Measurements from ENCODE around the gene CALN1.

Gene CALN1

DNA sequence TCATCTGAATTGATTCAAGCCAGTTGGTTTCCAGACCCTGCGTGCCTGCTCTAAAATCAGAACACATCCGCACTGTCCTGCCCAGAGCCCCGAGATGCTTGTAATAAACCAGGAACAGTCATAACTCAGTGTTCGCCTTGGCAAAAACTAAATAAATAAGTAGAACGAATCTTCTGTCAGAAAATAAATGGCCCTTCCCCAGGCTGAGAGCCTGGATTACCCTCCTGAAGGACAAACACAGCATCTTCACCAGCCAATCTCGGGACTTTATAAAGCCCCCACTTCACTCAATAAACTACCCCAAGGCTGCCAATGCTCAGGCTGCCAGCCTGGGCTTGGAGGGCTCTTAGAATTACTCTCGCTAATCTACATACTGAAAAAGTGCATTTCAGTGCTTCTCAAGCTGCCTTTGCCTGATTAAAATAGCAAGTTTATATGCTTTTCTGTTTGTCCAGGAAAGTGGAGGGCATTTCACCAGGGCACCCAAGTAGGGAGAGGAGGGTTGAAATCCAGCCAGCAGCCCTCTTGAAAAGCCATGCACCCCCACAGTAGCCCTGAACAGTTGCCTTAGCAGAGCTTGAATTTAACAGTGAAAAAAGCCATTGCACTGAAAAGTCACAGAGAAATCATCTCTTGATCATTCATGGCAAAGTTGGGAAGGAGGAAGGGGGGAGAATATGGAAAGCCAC is 136.6 kb downstream of the CALN1 start:
- Mint-ChIP-seq H3K27ac (no peak overlapping the region), H3K9me3 (peaks cover 18% of the 10 kb centered on the region), H3K4me1 (no peaks in the 10 kb centered on the region), H3K36me3 (no peaks in the 10 kb centered on the region), H3K4me3 (no peak overlapping the region), H3K27me3 (no peaks in the 10 kb centered on the region)
- ATAC-seq: no peak

GRCh38 chr7:72272479-72272878 is 139.7 kb downstream of the CALN1 start:
- H3K9me3 Mint-ChIP-seq: peaks cover 27% of the 10 kb centered on the region
- H3K27ac Mint-ChIP-seq: no peak overlapping the region
- H3K36me3 Mint-ChIP-seq: no peaks in the 10 kb centered on the region
- ATAC-seq: no peak
- no peaks in the 10 kb centered on the region for H3K4me1 Mint-ChIP-seq
- H3K4me3 Mint-ChIP-seq: no peak overlapping the region
- H3K27me3 Mint-ChIP-seq: no peaks in the 10 kb centered on the region

GRCh38 chr7:72268796-72269195 is 143.3 kb downstream of the CALN1 start:
- Mint-ChIP-seq H3K27me3 (no peaks in the 10 kb centered on the region), H3K27ac (no peak overlapping the region), H3K4me3 (no peak overlapping the region), H3K9me3 (peaks cover 17% of the 10 kb centered on the region), H3K36me3 (no peaks in the 10 kb centered on the region), H3K4me1 (no peaks in the 10 kb centered on the region)
- ATAC-seq: no peak

DNA sequence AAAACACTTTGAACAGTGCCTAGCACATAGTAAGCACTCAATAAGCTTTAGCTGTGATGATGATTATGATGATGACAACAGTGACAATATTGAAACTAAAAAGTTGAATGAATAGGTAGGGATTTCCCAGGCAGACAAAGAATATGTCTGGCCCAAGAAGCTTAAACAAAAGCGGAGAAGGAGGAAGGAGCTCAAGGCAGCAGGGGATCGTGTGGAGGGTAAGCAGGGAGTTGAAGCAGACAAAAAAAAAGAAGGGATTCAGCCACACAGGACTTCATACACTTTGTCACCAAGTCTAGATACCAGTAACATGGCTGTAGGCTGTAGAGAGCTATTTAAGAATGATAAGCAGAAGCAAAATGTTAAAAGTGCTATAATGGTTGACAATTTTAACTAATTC is 144.0 kb downstream of the CALN1 start:
- H3K4me1 Mint-ChIP-seq: no peaks in the 10 kb centered on the region
- H3K27me3 Mint-ChIP-seq: no peaks in the 10 kb centered on the region
- H3K27ac Mint-ChIP-seq: no peak overlapping the region
- ATAC-seq: no peak
- peaks cover 17% of the 10 kb centered on the region for H3K9me3 Mint-ChIP-seq
- H3K4me3 Mint-ChIP-seq: no peak overlapping the region
- no peaks in the 10 kb centered on the region for H3K36me3 Mint-ChIP-seq

DNA sequence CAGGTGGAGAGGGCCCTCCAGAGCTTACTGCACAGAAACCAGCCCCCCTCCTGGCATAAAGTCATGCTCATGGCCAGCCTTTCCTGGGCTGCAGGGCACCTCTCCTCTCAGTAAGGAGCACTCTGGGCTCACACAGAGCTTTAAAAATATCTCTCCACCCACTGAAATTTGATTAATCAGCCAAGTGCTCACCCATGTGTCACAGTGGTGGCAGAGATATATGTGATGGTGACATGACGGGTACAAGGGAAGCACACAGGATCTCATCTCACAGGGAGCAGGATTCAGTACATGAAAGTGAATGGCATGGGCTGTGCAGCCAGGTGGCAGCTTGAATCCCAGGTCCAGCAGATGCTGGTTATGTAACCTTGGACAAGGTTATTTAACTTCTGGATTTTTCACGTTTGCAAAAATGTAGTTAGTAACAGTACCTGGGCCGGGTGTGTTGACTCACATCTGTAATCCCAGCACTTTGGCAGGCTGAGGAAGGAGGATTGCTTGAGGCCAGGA is 144.8 kb downstream of the CALN1 start:
- H3K4me3 Mint-ChIP-seq: no peak overlapping the region
- no peaks in the 10 kb centered on the region for H3K36me3 Mint-ChIP-seq
- no peaks in the 10 kb centered on the region for H3K4me1 Mint-ChIP-seq
- ATAC-seq: no peak
- H3K27me3 Mint-ChIP-seq: no peaks in the 10 kb centered on the region
- peaks cover 14% of the 10 kb centered on the region for H3K9me3 Mint-ChIP-seq
- H3K27ac Mint-ChIP-seq: no peak overlapping the region

DNA sequence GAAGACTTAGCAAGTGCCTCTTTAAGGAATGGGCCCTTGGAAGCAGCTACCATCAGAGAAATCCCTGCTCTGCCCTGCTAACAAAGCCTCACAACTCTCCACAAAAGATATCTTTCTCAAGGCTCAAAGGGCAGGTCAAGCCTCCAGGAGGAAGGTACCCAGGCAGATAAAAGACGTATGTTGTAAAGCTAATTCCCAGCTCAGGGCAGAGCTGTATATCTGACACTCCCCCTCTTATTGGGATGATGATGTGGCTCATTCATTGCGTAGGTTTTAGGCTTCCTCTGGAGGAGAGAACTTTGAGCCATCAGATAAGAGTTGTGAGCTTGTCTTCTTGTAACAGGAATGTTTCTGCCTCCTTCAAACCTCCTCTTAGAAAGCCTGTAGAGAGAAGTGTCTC is 145.4 kb downstream of the CALN1 start:
- no peak for ATAC-seq
- Mint-ChIP-seq H3K27ac (no peak overlapping the region), H3K4me1 (no peaks in the 10 kb centered on the region), H3K9me3 (peaks cover 14% of the 10 kb centered on the region), H3K4me3 (no peak overlapping the region), H3K27me3 (no peaks in the 10 kb centered on the region), H3K36me3 (no peaks in the 10 kb centered on the region)

DNA sequence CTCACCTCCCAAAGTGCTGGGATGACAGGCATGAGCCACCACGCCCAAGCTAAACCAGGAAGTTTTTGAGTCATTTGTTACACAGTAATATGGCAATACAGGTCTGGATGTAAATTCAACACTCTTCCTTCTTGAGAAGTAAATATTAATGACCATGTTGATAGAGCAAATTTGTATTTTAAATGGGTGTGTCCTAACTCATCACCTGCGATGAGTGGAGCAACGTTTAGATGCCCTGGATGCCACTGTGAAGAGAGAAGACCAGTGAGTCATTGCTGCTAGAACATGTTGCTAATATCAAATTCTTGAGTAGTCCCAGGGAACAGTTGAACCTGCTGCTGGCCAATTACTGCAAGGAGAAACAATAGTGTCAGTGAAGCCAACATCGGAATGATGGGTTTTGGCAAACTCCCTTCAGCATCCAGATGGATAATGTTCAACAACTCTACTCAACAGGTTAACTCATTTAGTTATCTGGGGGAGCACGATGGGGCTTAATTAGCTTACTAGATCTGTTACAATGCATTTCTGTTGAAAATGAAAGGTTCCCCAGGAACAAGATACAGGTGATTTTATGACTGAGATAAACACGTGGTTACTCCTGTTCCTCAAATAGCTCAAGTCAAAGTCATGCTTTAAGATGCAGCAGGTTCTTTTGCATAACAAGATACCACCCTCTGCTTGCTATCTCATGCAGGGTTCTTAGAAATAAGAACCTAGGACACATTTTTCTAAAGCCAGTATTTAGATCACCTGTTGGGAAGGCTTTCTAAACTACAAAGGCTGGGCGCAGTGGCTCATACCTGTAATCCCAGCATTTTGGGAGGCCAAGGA is 146.8 kb downstream of the CALN1 start:
- no peaks in the 10 kb centered on the region for H3K36me3 Mint-ChIP-seq
- no peaks in the 10 kb centered on the region for H3K27me3 Mint-ChIP-seq
- no peak for ATAC-seq
- no peak overlapping the region for H3K27ac Mint-ChIP-seq
- peaks cover 11% of the 10 kb centered on the region for H3K9me3 Mint-ChIP-seq
- H3K4me3 Mint-ChIP-seq: no peak overlapping the region
- H3K4me1 Mint-ChIP-seq: no peaks in the 10 kb centered on the region

- no peaks in the 10 kb centered on the region for H3K4me1 Mint-ChIP-seq
These were observed 151.7 kb downstream of the CALN1 start for GRCh38 chr7:72260406-72260805.

DNA sequence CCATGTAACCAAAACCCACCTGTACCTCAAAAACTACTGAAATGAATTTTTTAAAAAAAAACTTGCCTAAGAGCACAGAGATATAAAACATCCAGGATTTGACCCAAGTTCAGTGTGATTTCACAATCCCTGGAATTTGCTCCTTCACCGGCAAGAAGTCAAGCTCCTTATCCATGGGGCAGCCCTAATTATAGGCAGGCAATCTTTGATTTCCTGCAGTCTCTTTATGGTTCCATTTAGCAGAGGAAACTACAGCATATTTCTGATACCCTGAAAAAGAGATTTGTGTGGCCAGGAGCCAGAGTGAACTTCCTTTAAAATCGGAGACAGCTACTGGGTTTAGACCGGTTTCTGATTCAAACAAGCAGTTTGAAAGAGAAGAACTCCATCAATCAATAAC is 154.1 kb downstream of the CALN1 start:
- no peak overlapping the region for H3K4me3 Mint-ChIP-seq

More at GRCh38 chr7:72260406-72260805, 151.7 kb downstream of the CALN1 start:
- ATAC-seq: no peak
- no peaks in the 10 kb centered on the region for H3K36me3 Mint-ChIP-seq
- no peaks in the 10 kb centered on the region for H3K27me3 Mint-ChIP-seq
- peaks cover 5% of the 10 kb centered on the region for H3K9me3 Mint-ChIP-seq
- no peak overlapping the region for H3K4me3 Mint-ChIP-seq
- H3K27ac Mint-ChIP-seq: no peak overlapping the region

DNA sequence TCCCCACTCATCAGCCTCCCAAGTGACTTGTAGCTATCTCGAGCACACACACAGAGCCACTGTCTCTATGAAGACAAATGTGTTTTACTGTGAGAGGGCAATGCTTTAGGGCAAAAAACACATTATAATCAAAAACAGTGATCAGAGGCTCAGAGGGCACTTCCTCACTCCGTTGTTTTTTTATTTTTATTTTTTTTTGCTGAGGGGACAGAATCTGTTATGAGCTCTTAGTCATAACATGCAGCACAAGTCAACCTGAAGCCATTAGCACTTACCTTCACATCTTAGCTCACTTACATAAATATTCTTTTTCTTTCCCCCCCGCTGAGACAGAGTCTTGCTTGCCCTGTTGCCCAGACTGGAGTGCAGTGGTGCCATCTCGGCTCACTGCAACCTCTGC is 157.7 kb downstream of the CALN1 start:
- no peak for ATAC-seq
- H3K9me3 Mint-ChIP-seq: peaks cover 14% of the 10 kb centered on the region
- H3K27me3 Mint-ChIP-seq: no peaks in the 10 kb centered on the region
- H3K27ac Mint-ChIP-seq: no peak overlapping the region
- no peaks in the 10 kb centered on the region for H3K36me3 Mint-ChIP-seq
- H3K4me3 Mint-ChIP-seq: no peak overlapping the region
- H3K4me1 Mint-ChIP-seq: no peaks in the 10 kb centered on the region

More for the DNA sequence above, 154.1 kb downstream of the CALN1 start:
- Mint-ChIP-seq H3K4me1 (no peaks in the 10 kb centered on the region), H3K27ac (no peak overlapping the region), H3K9me3 (peaks cover 5% of the 10 kb centered on the region), H3K27me3 (no peaks in the 10 kb centered on the region), H3K36me3 (no peaks in the 10 kb centered on the region)
- ATAC-seq: no peak

DNA sequence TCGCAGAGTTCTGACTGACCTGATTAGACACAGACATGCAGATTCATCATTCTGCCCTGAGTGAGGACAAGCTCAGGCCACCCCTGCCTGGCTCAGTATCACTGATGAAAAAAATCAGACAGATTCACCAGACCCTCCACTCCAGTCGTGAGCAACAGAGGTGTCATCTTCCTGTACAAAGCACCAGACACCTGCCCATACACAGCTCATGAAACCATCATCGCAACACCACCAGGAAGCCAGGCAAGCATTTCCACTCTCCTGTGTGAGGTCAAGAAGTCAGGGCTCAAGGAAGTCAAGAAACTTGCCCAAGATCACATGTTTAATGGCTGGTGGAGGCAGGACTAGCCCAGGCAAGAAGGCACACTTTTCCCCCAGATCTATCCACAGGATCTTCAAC is 163.0 kb downstream of the CALN1 start:
- Mint-ChIP-seq H3K4me1 (no peaks in the 10 kb centered on the region), H3K27me3 (no peaks in the 10 kb centered on the region), H3K36me3 (no peaks in the 10 kb centered on the region), H3K27ac (no peak overlapping the region), H3K9me3 (peaks cover 15% of the 10 kb centered on the region), H3K4me3 (no peak overlapping the region)
- no peak for ATAC-seq

GRCh38 chr7:72244826-72245398 is 167.2 kb downstream of the CALN1 start:
- H3K36me3 Mint-ChIP-seq: no peaks in the 10 kb centered on the region
- no peak overlapping the region for H3K4me3 Mint-ChIP-seq
- ATAC-seq: no peak
- no peak overlapping the region for H3K27ac Mint-ChIP-seq
- H3K4me1 Mint-ChIP-seq: no peaks in the 10 kb centered on the region
- H3K27me3 Mint-ChIP-seq: no peaks in the 10 kb centered on the region
- H3K9me3 Mint-ChIP-seq: peaks cover 9% of the 10 kb centered on the region

- Mint-ChIP-seq H3K9me3 (peaks cover 6% of the 10 kb centered on the region), H3K4me1 (no peaks in the 10 kb centered on the region), H3K27ac (no peak overlapping the region), H3K27me3 (no peaks in the 10 kb centered on the region), H3K4me3 (no peak overlapping the region), H3K36me3 (no peaks in the 10 kb centered on the region)
- ATAC-seq: no peak
These were observed 168.8 kb downstream of the CALN1 start for GRCh38 chr7:72243329-72243728.

DNA sequence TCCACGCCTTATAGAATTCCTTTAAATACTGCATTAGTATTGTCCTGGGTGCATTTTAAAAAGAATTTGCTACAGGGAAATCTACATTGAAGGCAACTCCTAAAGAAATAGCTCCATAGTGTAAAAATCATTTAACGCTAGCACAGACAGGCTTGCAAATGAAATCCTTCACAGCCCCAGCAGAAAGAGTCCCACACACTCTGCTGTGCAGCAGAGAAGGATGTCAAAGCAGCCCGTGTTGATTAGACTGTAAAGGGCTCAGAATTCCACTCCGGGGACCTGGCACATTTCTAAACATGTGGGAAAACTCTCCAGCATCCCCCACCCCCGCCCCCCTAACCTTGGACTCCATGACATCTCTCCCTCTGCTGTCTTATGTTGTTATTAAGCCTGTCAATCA is 176.8 kb downstream of the CALN1 start:
- Mint-ChIP-seq H3K36me3 (no peaks in the 10 kb centered on the region), H3K27ac (no peak overlapping the region)
- ATAC-seq: no peak

DNA sequence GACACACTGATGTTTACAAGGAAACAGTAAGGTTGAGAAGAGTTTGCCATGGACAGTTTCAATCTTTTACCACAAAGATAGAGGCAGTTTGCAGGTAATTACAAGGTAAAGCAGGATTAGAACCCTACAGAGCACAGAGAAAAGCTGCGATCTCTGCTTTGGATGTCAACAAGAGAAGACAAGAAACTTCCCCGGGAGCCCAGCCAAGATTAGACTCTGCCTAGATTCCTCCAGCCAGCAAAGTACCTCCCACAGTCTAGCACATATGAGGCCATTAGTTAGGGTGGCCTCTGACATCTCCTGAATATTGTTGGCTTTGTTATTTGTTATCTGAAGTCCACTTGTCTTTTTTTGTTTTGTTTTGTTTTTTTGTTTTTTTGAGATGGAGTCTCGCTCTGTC is 178.1 kb downstream of the CALN1 start:
- no peaks in the 10 kb centered on the region for H3K36me3 Mint-ChIP-seq
- no peak overlapping the region for H3K27ac Mint-ChIP-seq
- no peak for ATAC-seq
- H3K4me3 Mint-ChIP-seq: no peak overlapping the region
- no peaks in the 10 kb centered on the region for H3K27me3 Mint-ChIP-seq
- no peaks in the 10 kb centered on the region for H3K4me1 Mint-ChIP-seq
- peaks cover 5% of the 10 kb centered on the region for H3K9me3 Mint-ChIP-seq

More for the DNA sequence above, 176.8 kb downstream of the CALN1 start:
- Mint-ChIP-seq H3K27me3 (no peaks in the 10 kb centered on the region), H3K4me1 (no peaks in the 10 kb centered on the region), H3K4me3 (no peak overlapping the region), H3K9me3 (peaks cover 5% of the 10 kb centered on the region)
